HAP-1 (cell line): ENCODE measurements around the gene HSPB3.

Experiments
- DNase-seq, 2 experiments: peaks; one replicate each; pipeline ENCODE4 v3.0.0-alpha.2; 2016 to 2020; ENCODE audit warnings: low spot score in 2 of 2
- H3K27me3 ChIP-seq: fragments of 250-450 bp; sonication (Bioruptor Pico); 2 replicates; pipeline ENCODE4 v1.5.1; 2020; ENCODE audit warnings: low read depth, mild to moderate bottlenecking, moderate library complexity
- H3K36me3 ChIP-seq: fragments of 250-450 bp; sonication (Bioruptor Pico); replicated peaks from 2 replicates; pipeline ENCODE4 v1.5.1; 2020; ENCODE audit warnings: mild to moderate bottlenecking
- H3K4me1 ChIP-seq: fragments of 250-450 bp; sonication (Bioruptor Pico); 2 replicates; pipeline ENCODE4 v1.5.1; 2020; ENCODE audit warnings: mild to moderate bottlenecking
- H3K4me3 ChIP-seq: fragments of 250-450 bp; sonication (Bioruptor Pico); 2 replicates; pipeline ENCODE4 v1.5.1; 2020; ENCODE audit warnings: mild to moderate bottlenecking, moderate library complexity
- H3K9me3 ChIP-seq: fragments of 250-450 bp; sonication (Bioruptor Pico); 2 replicates; pipeline ENCODE4 v1.5.1; 2020; ENCODE audit warnings: mild to moderate bottlenecking, moderate library complexity
- in situ Hi-C: fragments of 300-500 bp; cut with MboI; formaldehyde crosslinking; loops from 3 replicates; pipeline ENCODE4 v1.14.3; 2020; ENCODE audit warnings: low sequenced_read_pairs, inconsistent platforms, mixed read lengths

HSPB3 gene

DNA sequence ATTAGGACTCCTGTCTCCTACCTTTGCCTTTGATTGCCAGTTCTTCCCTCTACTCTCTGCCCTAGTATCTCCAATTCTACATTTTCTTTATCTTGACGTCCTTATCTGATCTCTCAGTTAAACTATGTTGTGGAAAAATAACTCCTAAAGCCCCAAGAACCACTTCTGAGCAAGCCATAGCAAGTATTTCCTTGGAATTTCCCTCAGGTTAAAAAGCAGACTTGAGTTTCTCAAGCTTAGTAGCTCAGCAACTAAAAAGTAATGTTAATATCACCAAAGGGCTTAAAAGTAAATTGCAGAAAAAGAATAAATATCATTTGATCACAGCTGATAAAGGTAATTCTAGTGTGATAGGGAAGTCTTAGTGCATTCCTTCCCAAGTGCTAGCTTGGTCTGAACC, 13.2 kb upstream of the HSPB3 start:
- Histone ChIP-seq H3K27me3 (no peaks in the 10 kb centered on the region), H3K36me3 (no peaks in the 10 kb centered on the region), H3K4me1 (no peaks in the 10 kb centered on the region), H3K4me3 (no peak overlapping the region), H3K9me3 (no peaks in the 10 kb centered on the region)
- in situ Hi-C loops: no loop called here
- no peak for DNase-seq

DNA sequence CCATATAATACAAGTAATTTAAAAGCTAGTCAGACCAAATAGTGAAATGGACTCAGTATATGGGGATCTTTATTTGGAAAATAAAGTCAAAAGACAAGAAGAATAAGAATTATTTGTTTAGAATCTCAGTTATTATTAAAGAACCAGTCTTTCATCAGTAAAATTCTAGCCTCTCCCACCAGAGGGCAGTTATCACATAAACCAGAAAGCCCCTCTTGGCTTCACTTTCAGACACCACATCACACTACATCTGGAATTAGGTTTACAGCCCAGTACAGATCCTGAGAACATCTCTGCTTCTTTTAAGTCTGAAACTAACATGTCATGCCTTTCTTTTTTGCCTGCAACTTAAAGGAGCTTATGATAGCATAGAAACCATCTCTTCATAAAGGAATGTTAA, 12.2 kb upstream of the HSPB3 start:
- H3K36me3 ChIP-seq: no peaks in the 10 kb centered on the region
- no peak overlapping the region for H3K4me3 ChIP-seq
- no peaks in the 10 kb centered on the region for H3K27me3 ChIP-seq
- H3K9me3 ChIP-seq: no peaks in the 10 kb centered on the region
- in situ Hi-C loops: no loop called here
- DNase-seq: peak; percentile 30 to 52
- H3K4me1 ChIP-seq: no peaks in the 10 kb centered on the region

DNA sequence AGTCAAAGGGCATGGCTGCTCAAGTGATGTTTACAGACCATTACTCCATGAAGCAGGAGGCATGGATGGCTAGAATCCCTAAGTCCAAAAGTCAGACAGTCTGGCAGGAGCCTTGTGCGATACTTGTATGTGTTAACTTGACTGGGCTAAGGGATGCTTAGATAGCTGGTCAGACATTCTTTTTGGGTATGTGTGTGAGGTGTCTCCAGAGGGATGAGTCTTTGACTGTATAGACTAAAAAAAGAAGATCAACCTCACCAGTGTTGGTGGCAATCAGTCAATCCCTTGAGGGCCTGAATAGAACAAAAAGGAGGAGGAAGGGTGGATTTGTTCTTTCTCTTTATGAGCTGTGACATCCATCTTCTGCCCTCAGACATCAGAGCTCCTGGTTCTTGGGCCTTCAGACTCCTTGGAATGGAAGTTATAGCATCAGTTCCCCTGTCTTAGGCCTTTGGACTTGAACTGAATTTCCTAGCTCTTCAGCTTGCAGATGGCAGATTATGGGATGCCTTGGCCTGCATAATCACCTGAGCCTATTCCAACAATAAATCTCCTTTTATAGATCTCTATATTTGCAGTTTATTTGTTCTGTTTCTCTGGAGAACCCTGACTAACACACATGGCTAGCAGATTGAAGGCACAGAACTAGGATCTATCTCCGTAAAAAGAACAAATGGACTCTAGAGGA, 9.7 kb upstream of the HSPB3 start:
- Histone ChIP-seq H3K36me3 (no peaks in the 10 kb centered on the region), H3K4me1 (no peaks in the 10 kb centered on the region), H3K9me3 (no peaks in the 10 kb centered on the region), H3K4me3 (no peak overlapping the region), H3K27me3 (no peaks in the 10 kb centered on the region)
- DNase-seq: no peak
- in situ Hi-C loops: no loop called here

DNA sequence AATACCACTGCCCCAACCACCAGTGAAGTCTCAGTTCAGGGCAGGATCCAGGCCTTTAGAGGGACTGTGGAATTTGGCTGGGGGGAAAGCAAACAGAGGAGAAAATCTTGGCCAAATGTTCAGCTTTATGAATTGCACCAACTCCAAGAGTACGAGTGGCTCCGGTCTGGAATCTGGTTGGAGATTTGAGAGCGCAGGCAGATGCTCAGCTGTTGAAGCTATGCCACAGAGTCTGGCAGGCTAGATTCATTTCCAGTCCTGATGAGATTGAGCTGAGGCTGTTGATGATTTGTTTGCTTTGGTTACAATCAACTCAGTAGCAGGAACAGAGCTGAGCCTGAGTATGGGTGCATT, 9.1 kb upstream of the HSPB3 start:
- no peak for DNase-seq
- in situ Hi-C loops: no loop called here
- Histone ChIP-seq H3K36me3 (no peaks in the 10 kb centered on the region), H3K27me3 (no peaks in the 10 kb centered on the region), H3K4me1 (no peaks in the 10 kb centered on the region), H3K9me3 (no peaks in the 10 kb centered on the region), H3K4me3 (no peak overlapping the region)

DNA sequence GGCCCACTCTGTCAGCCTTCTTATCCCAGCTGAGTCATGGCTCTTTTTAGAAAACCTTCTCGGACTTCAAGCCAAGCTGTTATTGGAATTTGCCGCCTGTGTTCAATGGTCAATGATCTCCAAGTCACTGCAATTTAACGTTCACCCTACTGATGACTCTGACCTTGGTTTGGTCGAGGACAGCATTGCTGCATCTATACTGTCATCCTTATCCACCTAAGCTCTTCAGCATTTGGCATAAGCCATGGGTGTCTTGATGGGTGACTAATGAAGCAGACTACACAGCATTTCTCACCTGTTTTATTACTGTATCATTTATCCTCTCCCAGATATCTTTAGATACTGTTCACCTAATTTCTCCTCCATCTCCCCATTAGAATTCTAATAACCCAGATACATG, 5.6 kb upstream of the HSPB3 start:
- Histone ChIP-seq H3K4me3 (no peak overlapping the region), H3K9me3 (no peaks in the 10 kb centered on the region), H3K27me3 (no peaks in the 10 kb centered on the region), H3K4me1 (peaks cover 8% of the 10 kb centered on the region; the same call in 1 of the 2 replicates), H3K36me3 (no peaks in the 10 kb centered on the region)
- in situ Hi-C loops: no loop called here
- no peak for DNase-seq

DNA sequence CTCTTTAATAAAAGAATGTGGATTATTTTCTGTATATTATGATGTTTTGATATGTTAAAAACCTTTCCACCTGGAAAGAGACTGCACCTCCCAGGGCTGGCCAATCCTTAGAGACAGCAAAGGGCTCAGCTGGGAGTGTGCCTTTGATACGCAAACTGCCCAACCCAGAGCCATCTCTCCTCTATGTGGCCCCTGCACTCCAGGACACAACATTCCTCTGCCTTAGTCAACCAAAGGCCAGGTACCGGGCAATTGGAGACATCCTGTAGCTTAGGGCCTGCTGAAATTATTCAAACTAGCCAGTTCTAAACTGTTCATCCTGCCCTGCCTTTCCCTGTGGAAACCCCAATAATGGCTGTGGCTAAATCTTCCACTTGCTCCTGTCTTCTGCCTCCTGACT, 5.0 kb upstream of the HSPB3 start:
- H3K36me3 ChIP-seq: no peaks in the 10 kb centered on the region
- in situ Hi-C loops: no loop called here
- no peaks in the 10 kb centered on the region for H3K9me3 ChIP-seq
- DNase-seq: no peak
- H3K4me3 ChIP-seq: no peak overlapping the region
- H3K4me1 ChIP-seq: peaks cover 9% of the 10 kb centered on the region; the same call in 1 of the 2 replicates
- no peaks in the 10 kb centered on the region for H3K27me3 ChIP-seq

DNA sequence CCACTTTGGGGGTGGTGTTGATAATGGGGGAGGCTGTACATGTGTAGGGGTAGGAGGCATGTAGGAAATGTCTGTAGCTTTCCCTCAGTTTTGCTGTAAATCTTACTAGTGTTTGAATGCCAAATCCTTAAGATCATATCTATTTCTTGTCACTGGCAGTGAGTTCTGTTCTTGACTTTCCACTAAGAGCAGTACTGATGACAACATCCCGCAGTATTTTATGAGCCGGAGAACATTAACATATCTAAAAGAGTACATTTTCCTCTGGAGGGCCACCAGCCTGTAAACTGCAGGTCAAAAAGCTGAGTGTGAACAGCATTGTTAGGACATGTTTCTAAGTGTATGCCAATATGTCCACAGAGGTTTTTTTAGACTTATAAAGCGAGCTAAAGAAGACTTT, 2.5 kb upstream of the HSPB3 start:
- H3K27me3 ChIP-seq: no peaks in the 10 kb centered on the region
- in situ Hi-C loops: no loop called here
- H3K4me1 ChIP-seq: peaks cover 24% of the 10 kb centered on the region
- no peaks in the 10 kb centered on the region for H3K36me3 ChIP-seq
- DNase-seq: peak; percentile 43 to 90
- H3K4me3 ChIP-seq: no peak overlapping the region
- no peaks in the 10 kb centered on the region for H3K9me3 ChIP-seq

DNA sequence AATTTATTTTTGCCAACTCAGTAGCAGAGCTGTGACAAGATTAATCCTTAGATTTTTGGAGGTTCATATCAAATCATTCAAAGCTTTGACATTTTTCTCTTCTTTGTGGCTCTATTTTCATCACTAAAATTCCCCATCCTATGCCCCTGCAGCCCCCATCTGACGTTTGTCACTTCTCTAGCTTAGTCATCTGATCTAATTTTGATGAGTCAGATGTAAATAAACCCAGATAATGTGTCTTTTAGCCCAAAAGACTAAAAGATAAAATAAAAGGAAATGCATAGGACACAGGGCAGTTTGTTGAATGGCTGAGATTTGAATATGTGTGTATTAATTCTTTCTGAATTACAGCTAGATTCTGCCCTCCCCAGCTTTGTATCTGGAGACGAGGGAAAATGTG, 897 bp upstream of the HSPB3 start:
- H3K36me3 ChIP-seq: no peaks in the 10 kb centered on the region
- H3K9me3 ChIP-seq: no peaks in the 10 kb centered on the region
- no peak for DNase-seq
- in situ Hi-C loops: no loop called here
- H3K4me1 ChIP-seq: peaks cover 25% of the 10 kb centered on the region
- H3K4me3 ChIP-seq: no peak overlapping the region
- no peaks in the 10 kb centered on the region for H3K27me3 ChIP-seq

DNA sequence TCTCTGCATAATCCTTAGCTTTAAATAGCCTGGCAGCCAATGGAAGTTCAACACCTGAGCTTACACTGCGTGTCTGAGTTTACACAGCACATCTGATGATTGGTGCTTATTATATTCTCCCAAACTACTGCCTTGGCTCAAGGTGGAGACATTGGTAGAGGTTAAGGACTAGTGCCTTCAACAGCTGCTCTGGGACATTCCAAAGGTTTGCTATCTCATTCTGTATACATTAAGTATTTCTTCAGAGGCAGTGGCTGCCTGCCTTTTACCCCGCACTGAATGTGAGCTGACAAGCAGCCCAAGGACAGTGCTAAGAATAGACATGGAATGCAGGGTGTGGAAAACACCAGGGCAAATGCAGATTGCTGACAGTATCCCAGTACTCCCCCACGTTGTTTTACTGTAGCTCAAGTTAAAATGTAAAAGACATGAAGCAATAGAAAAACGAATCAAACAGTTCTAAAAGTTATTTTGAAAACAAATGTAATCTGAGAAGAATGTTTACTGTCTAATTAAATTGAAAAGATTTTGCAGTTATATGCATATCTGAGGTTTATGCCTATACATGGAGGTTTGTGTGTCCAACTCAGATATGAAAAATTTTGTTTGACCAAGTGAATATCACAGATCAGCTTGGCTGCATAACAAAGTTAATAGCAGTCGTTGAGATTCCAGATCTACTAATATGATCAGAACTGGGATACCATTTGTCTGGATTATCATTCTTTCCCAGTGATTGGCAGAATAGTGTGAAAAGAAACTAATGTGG, 1.8 kb downstream of the HSPB3 start:
- in situ Hi-C loops: no loop called here
- no peak overlapping the region for H3K4me3 ChIP-seq

DNA sequence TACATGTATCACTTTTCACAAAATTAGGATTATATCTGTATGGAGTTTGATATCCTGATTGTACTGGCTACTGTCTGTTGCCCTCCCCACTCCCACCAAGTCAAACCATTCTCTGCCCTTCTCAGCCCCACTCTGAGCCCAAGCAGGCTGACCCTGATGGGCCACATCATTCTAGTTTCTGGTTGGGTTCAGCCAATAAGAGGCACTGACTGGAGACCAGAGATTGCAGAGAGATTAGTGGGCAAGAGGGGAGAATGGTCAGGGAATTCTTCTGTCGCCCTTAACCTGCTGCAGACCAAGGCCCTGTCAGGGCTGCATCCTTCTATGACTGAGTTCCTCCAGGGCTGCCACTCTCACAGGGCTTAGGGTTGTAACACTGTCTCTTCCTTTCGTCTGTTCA, 2.7 kb downstream of the HSPB3 start:
- Histone ChIP-seq H3K9me3 (no peaks in the 10 kb centered on the region), H3K27me3 (no peaks in the 10 kb centered on the region), H3K36me3 (no peaks in the 10 kb centered on the region), H3K4me3 (no peak overlapping the region), H3K4me1 (peaks cover 24% of the 10 kb centered on the region)
- in situ Hi-C loops: no loop called here
- DNase-seq: no peak

More for the DNA sequence above, 1.8 kb downstream of the HSPB3 start:
- no peaks in the 10 kb centered on the region for H3K9me3 ChIP-seq
- peaks cover 25% of the 10 kb centered on the region for H3K4me1 ChIP-seq
- no peaks in the 10 kb centered on the region for H3K36me3 ChIP-seq
- DNase-seq: peak; percentile 67 to 78
- no peaks in the 10 kb centered on the region for H3K27me3 ChIP-seq

DNA sequence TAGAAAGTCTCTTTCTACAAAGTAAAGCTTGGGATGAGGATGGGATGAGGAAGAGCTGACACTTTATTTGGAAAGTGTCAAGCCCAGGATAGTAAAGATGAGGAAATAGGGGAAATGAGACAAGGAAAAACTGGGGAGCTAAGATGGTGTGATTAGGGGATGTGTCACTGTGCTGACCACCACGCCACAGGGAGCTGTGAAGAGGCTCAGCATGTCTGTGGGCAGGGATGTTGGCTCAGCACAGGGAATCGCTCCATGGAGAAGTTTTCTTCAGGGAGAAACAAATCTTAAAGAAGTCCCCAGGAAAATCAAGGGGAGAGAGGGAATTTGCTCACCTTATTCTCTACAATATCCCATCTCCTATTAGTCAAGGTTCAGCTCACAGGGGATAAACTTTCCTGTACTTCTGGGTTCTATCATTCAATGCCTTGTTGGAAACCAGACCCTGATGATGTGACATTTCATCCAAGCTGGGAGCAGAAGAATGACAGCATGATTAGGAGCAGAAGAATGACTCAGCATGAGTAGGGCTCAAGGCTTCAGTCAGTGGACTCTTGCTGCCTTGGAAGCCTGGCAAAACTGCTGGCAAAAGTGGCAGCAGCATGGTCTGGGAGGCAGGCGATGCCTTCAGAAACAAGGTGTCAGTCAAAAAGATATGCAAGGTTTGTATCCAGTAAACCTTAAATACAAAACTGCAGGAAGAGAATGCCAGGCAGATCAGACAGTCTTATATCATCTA, 4.9 kb downstream of the HSPB3 start:
- Histone ChIP-seq H3K36me3 (no peaks in the 10 kb centered on the region), H3K9me3 (no peaks in the 10 kb centered on the region), H3K27me3 (no peaks in the 10 kb centered on the region), H3K4me1 (peaks cover 17% of the 10 kb centered on the region), H3K4me3 (no peak overlapping the region)
- no peak for DNase-seq
- in situ Hi-C loops: no loop called here

DNA sequence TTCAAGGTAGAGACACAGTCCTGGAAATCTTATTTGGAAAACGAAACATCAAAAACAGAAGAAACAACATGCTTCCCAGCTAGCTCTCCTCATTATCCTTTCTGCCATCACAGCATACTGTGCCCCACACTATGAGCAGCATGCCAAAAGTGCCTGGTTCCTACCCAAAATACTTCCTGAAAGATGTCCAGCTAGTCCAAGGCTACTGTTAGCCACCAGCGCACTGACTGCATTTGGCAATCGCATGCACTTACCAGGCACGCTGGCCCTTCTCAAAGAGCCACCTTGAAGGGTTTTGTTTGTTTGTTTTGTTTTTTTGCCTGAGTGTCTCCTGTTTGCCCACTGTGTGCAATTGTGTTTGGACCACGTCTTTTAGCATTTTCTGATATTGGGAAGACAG, 6.8 kb downstream of the HSPB3 start:
- Histone ChIP-seq H3K9me3 (no peaks in the 10 kb centered on the region), H3K36me3 (no peaks in the 10 kb centered on the region), H3K4me1 (peaks cover 9% of the 10 kb centered on the region), H3K27me3 (no peaks in the 10 kb centered on the region), H3K4me3 (no peak overlapping the region)
- in situ Hi-C loops: no loop called here
- no peak for DNase-seq

DNA sequence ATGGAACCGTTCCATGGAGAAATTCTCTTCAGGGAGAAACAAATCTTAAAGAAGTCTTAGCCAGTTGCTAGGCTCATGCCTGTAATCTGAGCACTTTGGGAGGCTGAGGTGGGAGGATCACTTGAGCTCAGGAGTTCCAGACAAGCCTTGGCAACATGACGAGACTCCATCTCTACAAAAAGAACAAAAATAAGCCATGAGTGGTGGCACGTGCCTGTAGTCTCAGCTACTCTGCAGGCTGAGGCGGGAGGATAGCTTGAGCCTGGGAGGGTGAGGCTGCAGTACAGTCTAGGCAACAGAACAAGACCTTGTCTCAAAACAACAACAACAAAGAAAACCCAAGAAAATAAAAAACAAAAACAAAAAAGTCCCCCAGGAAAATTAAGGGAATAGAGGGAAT, 8.2 kb downstream of the HSPB3 start:
- DNase-seq: no peak
- Histone ChIP-seq H3K36me3 (no peaks in the 10 kb centered on the region), H3K4me3 (no peak overlapping the region), H3K27me3 (no peaks in the 10 kb centered on the region), H3K4me1 (no peaks in the 10 kb centered on the region), H3K9me3 (no peaks in the 10 kb centered on the region)
- in situ Hi-C loops: no loop called here

DNA sequence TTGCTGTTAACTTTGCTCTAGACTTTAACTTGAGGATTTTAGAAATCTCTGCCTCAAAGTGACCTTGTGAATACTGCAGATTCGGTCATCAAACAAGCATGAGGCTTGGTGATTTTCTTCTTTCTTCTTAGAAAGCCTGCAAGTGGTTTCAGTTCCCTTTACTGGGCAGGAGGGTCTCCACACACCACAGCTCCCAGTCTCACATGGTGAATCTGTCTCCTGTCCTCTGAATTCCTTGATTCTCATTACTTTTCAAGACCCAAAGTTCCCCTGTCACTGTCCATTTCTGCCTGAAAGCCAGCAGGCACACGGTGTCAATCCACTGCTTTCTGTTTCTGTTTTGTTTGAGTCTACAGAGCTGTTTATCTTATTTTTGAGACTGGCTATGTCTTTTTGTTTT, 14.1 kb downstream of the HSPB3 start:
- Histone ChIP-seq H3K4me1 (no peaks in the 10 kb centered on the region), H3K36me3 (no peaks in the 10 kb centered on the region), H3K9me3 (no peaks in the 10 kb centered on the region), H3K27me3 (no peaks in the 10 kb centered on the region), H3K4me3 (no peak overlapping the region)
- in situ Hi-C loops: no loop called here
- DNase-seq: no peak
